LoVo (cell line): ENCODE measurements around the gene CCDC60.
A peak's percentile ranks its signal among the peaks of the same experiment; 100 is the strongest.

Experiments used
- DNase-seq: peaks from one replicate; pipeline ENCODE4 v3.0.0-alpha.2; 2016; ENCODE audit warnings: low spot score

The CCDC60 gene

DNA sequence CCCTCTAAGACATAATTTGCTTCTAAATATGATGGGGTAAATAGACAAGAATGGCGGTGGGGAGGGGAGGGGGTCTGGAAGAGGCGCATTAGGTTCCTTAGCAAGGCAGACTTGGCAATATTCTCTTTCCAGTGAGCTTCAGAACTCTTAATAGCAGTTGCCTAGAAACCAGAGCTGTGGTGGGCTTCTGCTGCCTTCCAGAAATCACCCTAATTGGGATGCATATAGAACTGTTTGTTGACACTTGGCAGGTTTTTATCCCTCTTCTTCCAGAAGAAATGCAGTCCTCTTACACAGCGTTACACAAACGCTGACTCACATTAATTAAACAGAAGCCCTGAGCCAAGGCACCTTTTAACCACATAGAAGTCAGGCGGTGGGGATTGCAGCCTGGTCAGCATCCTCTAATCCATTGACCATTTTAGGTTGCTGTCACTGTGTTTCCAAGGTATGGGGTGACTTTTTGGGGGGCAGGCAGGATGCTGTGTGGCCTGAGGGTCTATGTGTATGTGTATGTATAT is 114.1 kb downstream of the CCDC60 start:
- no peak for DNase-seq

DNA sequence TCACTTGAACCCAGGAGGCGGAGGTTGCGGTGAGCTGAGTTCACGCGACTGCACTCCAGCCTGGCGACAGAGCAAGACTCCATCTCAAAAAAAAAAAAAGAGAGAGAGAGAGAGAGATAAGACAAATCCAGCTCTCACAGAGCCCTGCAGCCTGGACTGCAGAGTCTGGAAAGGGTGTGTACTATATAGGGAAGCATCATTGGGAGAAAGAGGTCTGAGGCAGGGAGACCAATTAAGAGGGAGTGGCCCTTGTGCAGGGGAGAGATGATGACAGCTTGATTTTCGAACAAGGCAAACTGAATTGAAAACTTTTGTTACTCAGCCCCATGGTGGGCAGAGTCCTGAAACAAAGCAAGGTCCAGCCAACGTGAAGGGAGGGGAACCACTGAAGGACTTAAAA is 116.2 kb downstream of the CCDC60 start:
- no peak for DNase-seq

DNA sequence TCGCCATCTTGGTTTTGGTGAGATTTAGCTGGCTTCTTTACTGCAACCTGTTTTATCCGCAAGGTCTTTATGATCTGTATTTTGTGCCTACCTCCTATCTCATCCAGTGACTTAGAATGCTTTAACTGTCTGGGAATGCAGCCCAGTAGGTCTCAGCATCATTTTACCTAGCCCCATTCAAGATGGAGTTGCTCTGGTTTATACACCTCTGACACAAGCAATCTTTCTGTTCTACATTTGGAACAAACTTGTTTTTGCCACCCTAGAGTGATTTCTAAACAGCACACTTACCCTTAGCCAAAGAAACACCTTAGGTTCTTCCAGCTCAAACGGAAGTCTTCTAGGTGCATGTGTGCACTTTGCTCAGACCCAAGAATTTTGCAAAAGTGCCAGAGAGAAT is 122.3 kb downstream of the CCDC60 start:
- DNase-seq, result no peak

DNA sequence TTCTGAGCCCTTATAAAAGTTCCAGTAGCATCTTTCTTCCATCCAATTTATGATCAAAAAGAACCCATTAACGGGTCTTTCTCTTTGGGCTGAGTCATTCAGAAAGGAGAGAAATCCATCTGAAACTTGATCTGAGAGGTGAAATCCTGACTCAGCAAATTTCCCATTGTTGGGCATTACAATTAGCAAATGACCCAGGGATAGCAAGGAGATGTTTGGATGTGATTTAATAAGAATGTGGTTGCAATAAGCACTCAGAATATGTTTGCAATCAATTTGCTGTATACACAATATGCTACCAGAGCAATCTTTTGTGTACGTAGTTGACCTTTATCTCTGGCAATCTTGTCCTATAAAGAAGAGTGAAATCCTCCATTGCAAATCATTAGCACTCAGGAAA is 122.7 kb downstream of the CCDC60 start:
- DNase-seq, result no peak

DNA sequence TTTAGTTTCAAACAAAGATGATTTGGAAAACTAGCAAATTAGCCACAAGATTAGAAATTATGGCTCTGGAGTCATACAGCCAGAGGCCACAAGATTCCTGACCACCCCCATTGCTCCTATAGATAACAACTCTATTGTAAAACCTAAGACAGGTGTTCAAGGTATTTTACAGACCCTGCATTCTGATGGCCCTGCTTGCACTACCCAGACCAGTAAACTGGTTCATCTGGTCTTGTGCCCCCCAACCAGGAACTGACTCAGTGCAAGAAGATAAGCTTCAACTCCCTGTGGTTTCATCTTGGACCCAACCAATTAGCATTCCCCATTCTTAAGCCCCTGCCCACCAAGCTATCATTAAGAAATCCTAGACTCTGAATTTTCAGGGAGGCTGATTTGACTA is 125.0 kb downstream of the CCDC60 start:
- DNase-seq, result no peak

DNA sequence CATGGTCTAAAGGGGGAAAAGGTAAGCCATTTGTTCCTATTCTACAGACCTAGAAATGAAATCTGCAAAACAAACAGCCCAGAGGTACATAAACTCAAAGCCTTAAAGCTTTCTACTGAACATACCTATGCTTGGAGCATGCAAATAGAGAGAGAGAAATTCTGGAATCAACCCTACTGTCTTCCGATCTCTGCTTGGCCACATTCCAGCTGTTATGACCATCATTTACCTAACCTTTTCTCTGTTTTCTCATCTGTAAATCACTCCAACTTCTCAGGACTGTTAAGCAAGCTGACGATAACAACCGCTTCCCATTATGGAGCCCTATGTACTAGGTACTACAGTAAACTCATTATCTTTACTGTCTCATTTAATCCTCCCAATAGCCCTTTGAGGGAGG is 126.3 kb downstream of the CCDC60 start:
- DNase-seq, result no peak

DNA sequence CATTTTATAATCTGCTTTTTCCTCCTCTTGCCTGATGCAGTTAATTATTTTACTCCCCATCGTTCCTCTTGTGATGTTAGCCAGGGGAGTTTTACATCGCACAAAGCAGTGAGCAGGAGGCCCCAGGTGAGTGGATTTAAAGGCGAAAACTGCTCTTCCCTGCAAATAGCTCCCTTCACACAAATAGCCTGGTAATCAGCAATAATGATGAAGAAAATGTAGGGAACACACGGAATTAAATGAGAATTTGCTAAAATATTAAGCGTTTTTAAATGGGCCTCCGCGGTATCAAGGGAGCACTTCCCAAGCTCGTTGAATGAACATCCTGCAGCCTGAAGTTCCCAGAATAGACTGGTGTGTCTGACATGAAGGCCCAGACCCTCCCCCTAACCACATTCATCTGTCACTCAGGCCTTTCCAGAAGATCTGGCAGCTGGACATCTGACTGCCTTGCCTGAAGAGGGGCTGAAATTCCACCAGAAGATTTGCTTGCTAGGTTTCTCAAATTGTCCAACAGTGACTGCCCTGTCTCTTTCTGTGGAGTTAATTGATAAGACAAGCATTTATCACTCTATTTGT is 127.2 kb downstream of the CCDC60 start:
- DNase-seq, result no peak

DNA sequence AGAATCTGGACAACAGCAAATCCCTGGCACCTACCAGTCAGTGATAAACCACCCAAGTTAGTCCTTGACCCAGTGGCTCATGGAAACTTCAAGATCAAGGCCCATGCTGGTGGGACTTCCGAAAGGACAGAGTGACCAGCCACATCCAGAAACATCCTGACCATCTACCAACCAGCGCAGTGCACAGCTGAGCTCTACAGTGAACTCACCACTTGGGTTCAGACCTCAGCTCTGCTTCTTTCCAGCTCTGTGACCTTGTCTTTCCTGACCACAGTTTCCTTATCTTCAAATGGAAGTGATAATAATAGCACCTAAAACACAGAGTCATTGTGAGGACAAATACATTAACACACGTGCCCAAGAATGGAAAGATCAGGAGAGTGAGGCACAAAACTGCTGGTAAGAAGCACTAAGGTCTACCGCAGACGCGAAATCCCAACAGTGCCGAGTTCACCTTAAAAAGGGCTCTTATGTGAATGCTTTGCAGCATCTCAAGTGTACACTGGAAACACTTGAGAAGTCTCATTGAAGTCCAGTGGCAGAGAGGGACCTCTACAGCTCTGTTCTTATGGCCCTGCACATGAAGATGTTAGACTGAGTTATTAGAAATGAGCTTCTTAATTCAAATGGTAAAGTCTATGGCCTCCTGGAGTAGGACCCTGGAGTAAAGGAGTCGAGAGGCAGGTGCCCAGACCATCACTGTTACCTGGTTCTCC is 128.8 kb downstream of the CCDC60 start:
- no peak for DNase-seq

DNA sequence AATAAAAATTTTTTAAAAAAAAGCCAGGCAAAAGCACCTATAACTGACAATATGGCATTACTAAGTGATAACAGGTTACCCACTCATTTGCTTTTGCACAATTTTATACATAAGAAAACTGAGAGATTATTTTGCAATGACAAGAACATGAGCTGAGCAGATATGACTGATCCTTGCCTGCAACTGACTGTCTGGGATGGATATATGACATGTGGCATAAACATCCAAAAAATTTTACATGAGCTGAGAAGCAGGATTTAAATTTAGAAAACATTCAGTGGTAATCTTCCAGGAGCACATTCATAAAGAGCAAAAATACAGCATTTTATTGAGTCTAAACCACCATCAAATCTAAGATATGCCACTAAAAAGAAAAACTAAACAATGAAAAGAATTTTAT is 133.8 kb downstream of the CCDC60 start:
- no peak for DNase-seq

DNA sequence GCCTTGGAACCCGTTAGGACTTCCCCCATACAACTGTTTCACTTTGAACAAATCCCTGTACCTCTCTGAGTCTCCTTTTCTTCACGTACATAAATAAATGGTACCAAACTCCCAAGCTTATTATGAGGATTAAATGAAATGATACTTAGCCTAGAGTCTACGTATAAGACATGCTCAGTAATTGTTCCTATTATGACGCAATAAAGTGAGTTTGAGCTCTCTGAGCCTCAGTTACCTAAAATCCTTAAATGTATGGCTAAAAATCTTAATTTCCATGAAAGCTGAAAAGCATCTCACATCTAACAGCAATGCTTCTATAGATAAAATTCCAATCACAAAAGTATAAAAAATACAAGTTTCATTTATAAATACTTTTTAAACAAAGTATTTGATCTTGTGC is 141.1 kb downstream of the CCDC60 start:
- DNase-seq, result no peak

DNA sequence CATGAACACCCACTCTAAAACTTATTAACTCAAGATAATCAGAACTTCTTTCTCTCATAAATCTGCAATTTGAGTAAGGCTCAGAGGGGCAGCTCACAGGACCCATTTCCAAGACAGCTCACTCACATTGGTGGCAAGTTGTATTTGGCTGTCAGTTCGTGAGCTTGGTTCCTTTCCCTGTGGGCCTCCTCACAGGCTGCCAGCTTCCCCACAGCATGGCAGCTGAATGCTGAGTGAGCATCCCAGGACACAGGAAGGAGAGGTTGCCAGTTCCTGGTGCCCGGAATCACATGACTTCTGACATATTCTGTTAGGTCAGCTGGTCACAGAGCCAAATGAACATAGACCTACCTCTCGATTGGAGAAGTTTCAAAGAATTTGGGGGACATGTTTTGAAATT is 142.4 kb downstream of the CCDC60 start:
- DNase-seq, result no peak

DNA sequence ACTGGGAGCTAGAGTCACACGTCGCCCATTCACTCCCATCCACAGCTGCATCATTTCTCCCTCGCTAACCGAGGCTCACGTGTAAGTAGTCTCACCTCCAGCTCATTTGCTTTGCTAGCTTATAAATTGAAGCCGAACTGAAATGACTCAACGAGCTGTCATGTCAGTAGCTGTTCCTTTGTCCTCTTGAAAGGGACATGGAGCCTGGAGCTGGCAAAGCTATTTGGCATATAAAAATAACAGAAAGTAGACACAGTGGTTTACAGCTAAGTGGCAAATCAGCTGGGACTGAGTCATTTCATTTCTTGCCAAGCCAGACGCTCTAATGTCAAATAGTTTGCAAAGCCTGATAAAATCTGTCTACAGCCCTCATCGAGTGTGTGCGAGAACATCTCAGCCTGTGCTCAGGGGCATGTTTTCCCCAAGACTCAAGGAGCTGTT is 144.6 kb downstream of the CCDC60 start:
- DNase-seq, result no peak

DNA sequence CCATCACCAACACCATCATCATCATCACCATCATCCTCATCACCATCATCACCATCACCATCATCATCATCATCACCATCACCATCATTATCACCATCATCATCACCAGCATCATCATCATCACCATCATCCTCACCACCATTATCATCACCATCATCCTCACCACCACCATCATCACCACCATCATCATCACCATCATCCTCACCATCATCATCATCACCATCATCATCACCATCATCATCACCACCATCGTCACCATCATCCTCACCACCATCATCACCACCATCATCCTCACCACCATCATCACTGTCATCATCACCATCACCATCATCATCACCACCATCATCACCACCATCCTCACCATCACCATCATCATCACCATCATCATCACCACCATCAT is 146.0 kb downstream of the CCDC60 start:
- no peak for DNase-seq

DNA sequence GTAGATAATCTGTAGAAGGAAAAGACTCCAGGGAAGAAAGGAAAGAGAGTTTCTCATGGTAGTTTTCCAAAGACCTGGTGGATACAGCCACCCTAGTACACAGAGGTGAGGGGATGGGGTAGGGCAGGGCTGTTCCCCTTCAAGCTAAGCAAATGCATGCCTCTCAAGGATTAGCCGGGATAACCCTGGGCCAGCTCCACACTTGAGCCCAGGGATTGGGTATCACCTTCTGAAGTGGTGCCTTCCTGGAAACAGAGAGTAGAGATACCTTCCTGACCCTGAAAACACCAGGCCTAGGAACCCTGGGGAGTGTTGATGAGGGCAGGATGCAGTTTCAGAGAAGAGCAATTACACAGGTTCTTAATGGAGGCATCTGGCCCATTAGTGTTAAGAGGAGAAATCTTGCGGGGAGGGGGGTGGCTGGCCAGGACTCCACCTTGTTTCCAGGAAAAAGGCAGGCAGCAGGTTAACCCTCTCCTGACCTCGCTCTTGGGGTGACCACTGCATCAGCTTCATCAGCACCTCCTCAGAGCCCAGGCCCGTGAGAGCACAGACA is 152.1 kb downstream of the CCDC60 start:
- no peak for DNase-seq

DNA sequence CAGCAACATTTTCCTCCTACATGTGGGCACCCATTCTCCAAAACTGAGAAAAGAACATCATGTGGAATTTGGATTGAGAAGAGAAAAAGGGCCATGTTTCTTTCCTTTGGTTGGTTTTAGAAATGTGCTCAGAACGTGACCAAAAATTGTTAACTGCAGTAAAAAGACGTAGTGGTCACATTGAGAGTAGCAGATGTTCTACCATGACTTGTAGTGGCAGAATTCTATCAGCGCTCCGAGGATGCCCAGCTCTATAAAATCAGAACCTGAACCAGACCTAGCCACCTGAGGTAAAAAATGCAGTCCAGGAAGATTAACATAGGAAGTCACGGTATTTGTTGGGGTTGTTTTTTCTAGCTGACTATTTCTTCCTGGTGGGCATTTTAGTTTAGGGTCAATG is 157.3 kb downstream of the CCDC60 start:
- DNase-seq, result no peak

DNA sequence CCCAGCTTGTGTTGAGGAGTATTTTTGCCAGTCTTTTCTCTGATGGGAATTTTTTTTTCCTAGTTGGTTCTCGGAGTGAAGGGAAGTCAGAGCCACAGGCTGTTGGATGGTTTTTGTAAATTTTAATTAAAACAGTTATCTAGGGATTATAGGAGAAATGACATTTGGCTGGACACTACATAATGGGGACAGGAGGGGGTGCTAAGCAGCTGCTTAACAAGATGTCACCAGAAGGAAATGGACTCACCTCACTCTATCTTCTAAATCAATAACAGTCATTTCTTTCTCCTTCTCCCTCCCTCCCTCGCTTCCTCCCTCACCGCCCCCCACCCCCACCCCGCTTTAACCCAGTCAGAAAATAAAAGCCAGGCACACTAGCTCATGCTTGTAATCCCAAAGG is 165.7 kb downstream of the CCDC60 start:
- DNase-seq, result no peak

DNA sequence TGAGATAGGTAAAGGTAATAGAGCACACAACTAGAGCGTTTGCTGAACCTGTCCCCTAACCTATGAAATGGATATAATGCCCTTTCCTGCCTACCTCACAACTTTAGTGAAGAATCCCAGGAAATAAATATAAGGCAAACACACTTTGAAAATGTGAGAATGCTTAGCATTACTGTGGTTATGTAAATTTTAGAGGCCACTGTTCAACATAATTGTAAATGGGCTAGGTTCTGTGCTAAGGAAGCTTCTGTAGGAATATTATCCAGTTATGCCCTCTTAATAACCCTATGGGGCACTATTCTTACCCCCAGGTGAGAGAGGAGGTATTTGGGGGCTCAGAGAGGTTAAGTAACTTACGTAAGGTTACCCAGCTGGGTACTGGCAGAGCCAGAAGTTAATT is 166.5 kb downstream of the CCDC60 start:
- no peak for DNase-seq

DNA sequence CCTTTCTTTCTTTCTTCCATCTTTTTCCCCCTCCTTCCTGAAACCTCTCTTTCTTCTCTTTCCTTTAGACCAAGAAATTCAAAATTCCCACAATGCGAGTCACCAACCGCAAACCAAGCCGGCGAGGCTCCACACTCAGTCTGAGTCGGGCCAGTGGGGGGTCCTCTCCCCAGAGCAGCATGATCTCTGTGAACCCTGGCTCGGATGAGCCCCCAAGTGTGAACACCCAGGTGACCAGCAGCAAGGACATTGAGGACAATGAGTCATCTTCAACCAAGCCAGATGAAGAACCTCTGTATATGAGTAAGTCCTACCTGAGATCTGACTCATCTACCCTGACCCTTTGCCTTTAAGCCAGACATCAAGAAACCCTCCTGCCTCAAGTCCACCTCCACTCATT is 170.5 kb downstream of the CCDC60 start:
- DNase-seq, result no peak

DNA sequence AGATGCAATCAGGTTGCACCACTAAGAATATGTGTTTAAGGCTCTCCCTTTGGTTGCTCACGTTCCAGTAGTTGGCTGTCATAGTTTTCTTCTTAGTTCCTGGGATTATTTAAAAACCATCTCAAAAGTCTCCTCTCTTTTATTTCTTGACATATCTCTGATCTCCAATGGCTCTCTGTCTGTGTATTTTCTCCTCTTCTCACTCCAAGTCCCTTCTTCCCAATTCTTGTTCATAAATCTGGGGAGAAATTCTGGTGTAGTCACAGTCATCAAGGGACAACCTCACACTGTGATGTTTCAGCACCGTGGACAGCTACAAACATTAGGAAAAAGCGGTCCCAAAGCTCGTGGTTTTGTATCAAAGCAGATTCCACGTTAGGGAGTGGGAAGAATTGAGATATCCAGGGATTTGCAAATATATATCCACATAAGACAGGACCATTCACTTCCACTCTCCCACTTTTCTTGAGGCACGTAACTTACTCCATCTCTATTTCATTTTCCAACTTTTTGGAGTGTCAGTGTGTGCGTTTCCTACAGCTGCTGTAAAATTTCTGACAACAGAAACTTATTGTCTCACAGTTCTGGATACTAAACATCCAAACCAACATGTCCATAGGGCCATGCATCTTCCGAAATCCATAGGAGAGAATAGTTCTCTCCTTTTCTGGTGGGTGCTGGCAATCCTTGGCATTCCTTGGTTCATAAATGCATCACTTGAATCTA is 178.4 kb downstream of the CCDC60 start:
- peak; percentile 20 for DNase-seq

DNA sequence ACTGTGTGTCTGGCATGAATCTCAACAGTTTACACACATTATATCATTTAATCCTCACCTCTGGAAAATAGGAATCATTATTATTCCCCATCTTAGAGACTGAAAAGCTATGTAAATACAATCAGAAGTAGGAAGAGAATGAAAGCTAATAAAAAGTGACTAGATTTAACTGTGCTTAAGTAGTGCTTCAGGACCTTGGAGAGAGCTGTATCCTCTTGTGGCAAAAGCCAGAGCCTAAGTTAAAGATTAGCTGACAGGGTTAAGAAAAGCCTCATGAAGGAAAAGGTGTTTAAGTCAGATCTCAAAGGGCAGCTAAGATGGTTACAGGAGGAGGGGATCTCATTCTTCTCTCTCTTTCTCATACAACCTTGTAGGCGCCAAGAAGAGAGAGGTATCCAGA is 193.7 kb downstream of the CCDC60 start:
- DNase-seq, result peak; percentile 20

DNA sequence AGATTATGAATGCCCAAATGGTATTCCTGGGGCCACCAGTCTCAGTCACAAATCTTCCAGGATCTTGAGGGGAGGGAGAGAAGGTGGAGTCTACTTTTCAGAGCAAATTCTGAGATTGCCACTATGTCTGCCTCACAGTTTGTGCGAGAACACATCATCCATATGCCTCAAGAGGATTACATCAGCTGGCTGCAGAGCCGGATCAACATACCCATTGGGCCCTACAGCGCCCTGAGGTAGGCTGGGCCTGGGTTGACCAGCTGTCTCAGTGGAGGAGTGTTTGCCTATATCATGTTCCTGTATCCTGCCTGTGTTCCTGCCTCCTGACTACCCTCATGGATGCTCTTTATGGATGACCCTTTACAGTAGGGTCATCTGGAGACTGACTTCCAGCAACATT is 205.9 kb downstream of the CCDC60 start:
- DNase-seq, result no peak

DNA sequence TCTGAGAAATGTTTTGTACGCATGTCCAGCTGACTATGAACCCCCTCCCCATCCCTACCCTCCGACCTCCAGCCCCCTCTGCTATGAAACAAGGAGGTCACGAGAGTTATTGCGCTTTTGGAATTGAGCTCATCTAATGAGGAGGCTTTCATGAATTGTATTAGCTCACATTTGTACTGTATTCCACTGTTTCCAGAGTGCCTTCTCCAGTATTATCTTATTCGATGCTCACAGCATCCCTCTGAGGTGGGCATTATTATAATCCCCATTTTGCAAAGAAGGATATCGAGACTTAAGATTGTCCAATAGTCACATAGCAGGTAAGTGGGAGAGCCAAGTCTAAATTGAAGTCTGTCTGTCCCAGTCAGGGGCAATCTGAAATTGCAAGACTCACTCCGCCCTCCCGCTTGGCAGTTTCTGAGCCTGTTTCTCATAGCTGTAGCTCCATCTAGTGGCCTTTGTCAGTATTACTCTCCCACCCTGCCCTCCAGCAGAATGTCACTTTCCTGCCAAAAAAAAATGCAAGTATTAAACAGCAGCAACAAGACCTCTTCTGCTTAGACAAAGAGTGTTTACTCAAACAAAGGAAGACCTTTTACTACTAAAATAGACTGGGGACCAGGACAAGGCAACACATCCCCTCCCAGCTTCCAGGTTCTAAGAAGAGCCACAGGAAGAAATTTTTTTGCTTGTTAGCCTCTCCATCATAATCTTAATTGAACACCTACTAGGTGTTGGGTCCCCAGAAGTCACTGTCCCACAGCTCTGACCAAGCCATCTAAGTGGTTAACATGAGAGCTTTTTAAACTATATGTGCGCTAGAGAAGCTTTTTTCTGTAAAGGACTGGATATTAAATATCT is 210.5 kb downstream of the CCDC60 start:
- DNase-seq, result peak; percentile 74
